Measurements from ENCODE around the gene HNRNPC. TPM values are rescaled to one million over a fixed set of nuclear protein-coding genes. Genes with fewer than 3 reads are reported as not detected.
"Not testable (repeated sequence)": the region's sequence is repeated elsewhere in the genome, so short reads cannot be mapped to it uniquely, and the experiment has no call there.

HNRNPC gene
- total RNA-seq, 1 donor from 2014 or later = 958 TPM

DNA sequence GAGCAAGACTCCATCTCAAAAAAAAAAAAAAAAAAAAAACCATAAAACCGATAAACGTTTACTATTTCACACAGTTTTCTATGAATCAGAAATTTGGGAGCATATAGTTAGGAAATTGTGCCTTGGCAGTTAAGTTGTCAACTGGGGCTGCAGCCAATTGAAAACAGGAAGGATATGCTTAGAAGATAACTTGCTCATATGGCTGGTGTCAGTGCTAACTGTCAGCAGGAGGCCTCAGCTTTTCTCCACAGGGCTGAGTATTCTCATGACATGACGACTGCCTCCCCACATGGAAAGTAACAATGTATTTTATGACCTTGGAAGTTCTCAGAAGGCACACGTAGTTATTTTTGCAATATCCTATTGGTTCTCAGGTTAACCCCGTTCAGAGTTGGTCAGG lies 83.8 kb downstream of the HNRNPC start:
- peaks cover 4% of the 10 kb centered on the region for H3K27me3 Mint-ChIP-seq (ENCODE audit: insufficient read depth)
- H3K9me3 Mint-ChIP-seq = no peaks in the 10 kb centered on the region
- no peaks in the 10 kb centered on the region for H3K36me3 Mint-ChIP-seq (ENCODE audit: low read depth)
- H3K27ac Mint-ChIP-seq = peak overlapping the region; percentile 43
- no peaks in the 10 kb centered on the region for H3K4me1 Mint-ChIP-seq (ENCODE audit: low read depth)
- no peak for DNase-seq (ENCODE audit: low spot score)
- no peak overlapping the region for H3K4me3 Mint-ChIP-seq
- intact Hi-C loops (cut with micrococcal nuclease) = no loop called here

DNA sequence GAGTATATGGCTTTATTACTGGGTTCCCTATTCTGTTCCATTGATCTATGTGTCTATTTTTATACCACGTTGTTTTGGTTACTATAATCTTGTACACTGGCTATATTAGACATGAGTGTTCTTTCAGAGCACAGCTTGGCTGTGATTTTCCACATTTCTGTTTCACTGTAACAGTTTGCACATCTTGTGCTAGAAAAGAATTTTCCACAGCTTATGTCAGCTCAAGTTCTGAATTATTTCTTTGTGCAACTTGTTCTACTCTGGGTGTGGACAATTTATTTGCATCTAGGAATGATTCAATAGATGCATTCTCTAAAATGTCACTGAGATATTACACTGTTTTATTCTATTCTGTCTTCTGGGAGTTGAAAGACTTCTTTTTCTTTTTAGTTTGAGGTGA lies 85.0 kb downstream of the HNRNPC start:
- intact Hi-C loops (cut with micrococcal nuclease) = no loop called here
- H3K4me3 Mint-ChIP-seq = no peak overlapping the region
- no peaks in the 10 kb centered on the region for H3K9me3 Mint-ChIP-seq
- H3K27me3 Mint-ChIP-seq (ENCODE audit: insufficient read depth) = peaks cover 8% of the 10 kb centered on the region
- no peaks in the 10 kb centered on the region for H3K36me3 Mint-ChIP-seq (ENCODE audit: low read depth)
- H3K4me1 Mint-ChIP-seq (ENCODE audit: low read depth) = no peaks in the 10 kb centered on the region
- DNase-seq (ENCODE audit: low spot score) = no peak
- no peak overlapping the region for H3K27ac Mint-ChIP-seq

DNA sequence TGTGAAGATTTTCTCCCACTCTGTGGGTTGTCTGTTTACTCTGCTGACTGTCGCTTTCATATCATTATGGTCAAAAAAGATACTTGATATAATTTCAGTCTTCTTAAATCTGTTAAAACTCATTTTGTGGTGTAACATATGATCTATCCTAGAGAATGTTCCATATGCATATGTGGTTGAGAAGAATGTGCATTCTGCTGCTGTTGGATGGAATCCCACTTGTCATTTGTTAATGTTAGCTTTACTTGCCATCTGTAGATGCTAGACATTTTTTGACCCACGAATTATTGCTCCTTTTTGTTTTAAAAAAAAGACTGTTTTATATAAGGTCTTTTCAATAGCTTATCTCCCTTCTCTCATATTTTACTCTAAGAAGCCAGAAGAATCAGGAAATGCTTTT lies 87.1 kb downstream of the HNRNPC start:
- no peak overlapping the region for H3K27ac Mint-ChIP-seq
- peaks cover 10% of the 10 kb centered on the region for H3K27me3 Mint-ChIP-seq (ENCODE audit: insufficient read depth)
- intact Hi-C loops (cut with micrococcal nuclease) = no loop called here
- H3K36me3 Mint-ChIP-seq (ENCODE audit: low read depth) = no peaks in the 10 kb centered on the region
- no peaks in the 10 kb centered on the region for H3K9me3 Mint-ChIP-seq
- no peak overlapping the region for H3K4me3 Mint-ChIP-seq
- no peak for DNase-seq (ENCODE audit: low spot score)
- H3K4me1 Mint-ChIP-seq (ENCODE audit: low read depth) = no peaks in the 10 kb centered on the region

DNA sequence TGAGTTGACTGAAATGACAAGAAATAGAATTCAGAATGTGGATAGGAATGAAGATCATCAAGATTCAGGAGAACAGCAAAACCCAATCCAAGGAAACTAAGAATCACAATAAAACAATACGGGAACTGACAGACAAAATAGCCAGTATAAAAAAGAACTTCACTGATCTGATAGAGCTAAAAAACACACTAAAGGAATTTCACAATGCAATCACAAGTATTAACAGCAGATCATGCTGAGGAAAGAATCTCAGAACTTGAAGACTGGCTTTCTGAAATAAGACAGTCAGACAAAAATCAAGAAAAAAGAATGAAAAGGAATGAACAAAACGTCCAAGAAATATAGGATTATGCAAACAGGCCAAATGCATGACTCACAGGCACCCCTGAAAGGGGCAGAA lies 98.1 kb downstream of the HNRNPC start:
- H3K9me3 Mint-ChIP-seq = no peaks in the 10 kb centered on the region
- DNase-seq (ENCODE audit: low spot score) = no peak
- no peaks in the 10 kb centered on the region for H3K36me3 Mint-ChIP-seq (ENCODE audit: low read depth)
- intact Hi-C loops (cut with micrococcal nuclease) = no loop called here
- no peak overlapping the region for H3K4me3 Mint-ChIP-seq
- no peak overlapping the region for H3K27ac Mint-ChIP-seq
- H3K4me1 Mint-ChIP-seq (ENCODE audit: low read depth) = no peaks in the 10 kb centered on the region
- peaks cover 40% of the 10 kb centered on the region for H3K27me3 Mint-ChIP-seq (ENCODE audit: insufficient read depth)

DNA sequence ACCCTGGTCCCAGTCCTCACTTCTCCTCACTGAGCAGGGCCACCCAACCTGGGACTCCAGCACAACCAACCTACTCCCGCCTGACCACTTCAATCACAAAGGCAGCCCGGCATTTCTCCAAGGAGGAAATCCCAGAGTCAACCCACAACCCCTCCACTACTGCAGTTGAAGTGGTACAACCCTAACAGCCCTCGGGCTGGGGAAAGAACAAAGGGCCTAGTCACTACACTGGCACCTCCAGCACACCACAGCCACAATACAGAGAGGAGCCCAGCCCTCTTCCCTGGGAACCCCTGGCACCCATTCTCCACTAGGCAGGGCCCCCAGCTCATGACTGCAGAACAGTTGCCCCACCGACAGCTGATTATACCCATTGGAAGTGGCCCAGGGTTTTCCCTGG lies 99.7 kb downstream of the HNRNPC start:
- no peaks in the 10 kb centered on the region for H3K36me3 Mint-ChIP-seq (ENCODE audit: low read depth)
- intact Hi-C loops (cut with micrococcal nuclease) = no loop called here
- H3K4me3 Mint-ChIP-seq = no peak overlapping the region
- no peaks in the 10 kb centered on the region for H3K4me1 Mint-ChIP-seq (ENCODE audit: low read depth)
- H3K9me3 Mint-ChIP-seq = no peaks in the 10 kb centered on the region
- peaks cover 40% of the 10 kb centered on the region for H3K27me3 Mint-ChIP-seq (ENCODE audit: insufficient read depth)
- no peak for DNase-seq (ENCODE audit: low spot score)
- H3K27ac Mint-ChIP-seq = no peak overlapping the region

DNA sequence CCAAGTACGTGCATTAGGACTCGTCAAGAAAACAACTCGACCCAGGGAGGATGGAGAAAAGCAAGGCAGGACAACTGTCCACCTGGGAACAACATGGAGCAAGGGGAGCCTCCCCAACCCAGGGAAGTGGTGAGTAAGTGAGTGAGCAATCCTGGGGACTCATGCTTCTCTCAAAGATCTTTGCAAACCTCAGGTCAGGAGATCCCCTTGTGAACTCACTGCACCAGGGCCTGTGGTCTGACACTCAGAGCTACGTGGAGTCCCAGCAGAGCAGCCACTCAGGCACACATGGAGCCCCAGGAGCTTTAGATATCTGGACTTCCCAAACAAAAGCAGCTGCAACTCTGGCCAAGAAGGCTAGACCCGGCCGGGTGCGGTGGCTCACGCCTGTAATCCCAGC lies 101.2 kb downstream of the HNRNPC start:
- DNase-seq (ENCODE audit: low spot score) = no peak
- Mint-ChIP-seq H3K4me1 (ENCODE audit: low read depth) (no peaks in the 10 kb centered on the region), H3K4me3 (no peak overlapping the region), H3K27me3 (ENCODE audit: insufficient read depth) (peaks cover 33% of the 10 kb centered on the region), H3K9me3 (no peaks in the 10 kb centered on the region), H3K36me3 (ENCODE audit: low read depth) (no peaks in the 10 kb centered on the region), H3K27ac (no peak overlapping the region)
- intact Hi-C loops (cut with micrococcal nuclease) = no loop called here

DNA sequence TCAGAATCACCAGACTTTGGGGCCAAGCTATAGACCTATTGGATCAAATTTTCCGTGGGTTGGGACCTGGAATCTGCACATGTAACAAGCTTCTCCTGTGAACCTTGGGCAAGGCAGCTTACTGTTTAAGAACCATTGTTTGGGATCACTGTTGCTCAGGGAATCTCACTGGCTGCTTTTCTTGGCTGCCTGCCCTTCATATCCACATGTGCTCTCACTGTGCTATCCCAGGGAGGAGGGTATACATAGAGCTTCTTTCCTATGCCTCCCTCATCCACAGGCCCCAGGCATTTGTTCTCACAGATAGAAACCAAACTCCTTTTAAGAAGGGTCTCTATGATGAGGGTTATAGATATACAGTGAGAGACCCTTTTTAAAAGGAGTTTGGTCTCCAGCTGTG lies 103.6 kb downstream of the HNRNPC start:
- H3K9me3 Mint-ChIP-seq; H3K36me3 Mint-ChIP-seq (ENCODE audit: low read depth); intact Hi-C loops (cut with micrococcal nuclease): not testable (repeated sequence)

DNA sequence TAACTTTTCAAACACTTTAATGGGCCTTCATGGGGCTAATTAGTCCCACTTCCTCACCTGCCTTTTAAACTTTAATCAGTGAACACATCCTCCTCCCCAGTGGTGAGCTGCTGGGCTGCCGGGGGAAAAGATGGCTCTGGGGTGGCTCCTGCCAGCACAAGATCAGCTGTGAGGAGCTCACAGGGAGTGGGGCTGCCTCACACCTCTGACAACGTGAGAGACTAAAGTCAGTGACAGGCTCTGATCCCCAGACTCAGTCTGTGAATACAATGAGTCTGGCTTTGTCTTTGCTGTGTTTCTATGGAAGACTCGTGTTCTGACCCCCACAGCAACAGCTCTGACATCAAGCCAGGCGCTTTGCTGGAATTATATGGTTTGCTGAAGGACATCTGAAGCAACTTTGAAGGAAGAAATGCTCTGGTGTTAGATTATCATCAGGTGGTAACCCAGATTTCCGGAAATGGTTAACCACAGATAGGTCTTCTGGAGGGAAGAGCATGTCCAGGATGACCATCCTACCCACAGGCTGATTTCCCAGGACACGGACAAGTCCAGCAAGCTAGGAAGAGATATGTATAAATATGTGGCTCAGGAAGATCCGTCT lies 104.1 kb downstream of the HNRNPC start:
- H3K36me3 Mint-ChIP-seq (ENCODE audit: low read depth); DNase-seq (ENCODE audit: low spot score); H3K9me3 Mint-ChIP-seq; H3K4me3 Mint-ChIP-seq; intact Hi-C loops (cut with micrococcal nuclease); H3K4me1 Mint-ChIP-seq (ENCODE audit: low read depth); H3K27ac Mint-ChIP-seq: not testable (repeated sequence)
- H3K27me3 Mint-ChIP-seq (ENCODE audit: insufficient read depth) = peaks cover 32% of the 10 kb centered on the region

More for the DNA sequence above, 103.6 kb downstream of the HNRNPC start:
- DNase-seq (ENCODE audit: low spot score); H3K27ac Mint-ChIP-seq; H3K4me1 Mint-ChIP-seq (ENCODE audit: low read depth); H3K4me3 Mint-ChIP-seq: not testable (repeated sequence)
- H3K27me3 Mint-ChIP-seq (ENCODE audit: insufficient read depth) = peaks cover 29% of the 10 kb centered on the region

DNA sequence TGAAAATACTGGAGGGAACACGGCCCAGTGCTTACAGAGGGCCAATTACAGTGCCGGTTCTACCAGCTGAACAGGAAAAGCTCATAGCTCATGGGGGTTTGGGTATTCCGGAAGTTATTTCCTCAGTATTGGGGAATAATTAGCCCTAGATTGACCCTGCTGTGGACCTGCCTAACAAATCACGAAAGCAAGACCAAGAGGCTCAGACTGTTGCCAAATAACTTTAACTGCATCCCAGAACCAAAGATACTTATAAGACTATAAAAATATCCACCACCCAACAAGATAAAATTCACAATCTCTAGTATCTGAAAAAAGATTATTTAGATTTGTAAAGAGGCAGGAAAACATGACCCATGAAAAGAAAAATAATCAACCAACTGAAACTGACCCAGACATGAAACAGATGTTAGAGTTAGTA lies 105.4 kb downstream of the HNRNPC start:
- Mint-ChIP-seq H3K27ac (no peak overlapping the region), H3K4me1 (ENCODE audit: low read depth) (no peaks in the 10 kb centered on the region), H3K9me3 (no peaks in the 10 kb centered on the region), H3K36me3 (ENCODE audit: low read depth) (no peaks in the 10 kb centered on the region), H3K27me3 (ENCODE audit: insufficient read depth) (peaks cover 32% of the 10 kb centered on the region), H3K4me3 (no peak overlapping the region)
- DNase-seq (ENCODE audit: low spot score) = no peak
- intact Hi-C loops (cut with micrococcal nuclease) = no loop called here

DNA sequence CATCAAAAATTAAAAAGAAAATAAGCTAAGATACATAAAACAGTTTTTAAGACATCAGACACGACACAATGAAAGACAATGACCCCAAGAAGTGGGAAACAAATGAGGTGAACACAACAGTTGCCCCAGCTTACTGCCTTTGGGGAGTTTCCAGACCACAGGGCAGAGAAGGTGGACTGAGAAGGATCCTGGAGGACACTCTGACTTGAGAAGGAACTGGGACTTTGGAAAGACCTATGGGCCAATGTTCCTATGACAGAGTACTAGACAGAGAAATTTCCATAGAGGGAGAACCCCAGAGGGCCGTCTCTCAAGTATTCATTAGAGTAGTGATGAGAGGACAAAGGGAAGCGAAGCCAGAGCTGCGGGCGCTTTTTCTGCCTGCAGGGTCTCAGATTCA lies 107.2 kb downstream of the HNRNPC start:
- H3K4me1 Mint-ChIP-seq (ENCODE audit: low read depth) = no peaks in the 10 kb centered on the region
- no peak overlapping the region for H3K4me3 Mint-ChIP-seq
- H3K27me3 Mint-ChIP-seq (ENCODE audit: insufficient read depth) = peaks cover 31% of the 10 kb centered on the region
- no peaks in the 10 kb centered on the region for H3K9me3 Mint-ChIP-seq
- no peak for DNase-seq (ENCODE audit: low spot score)
- intact Hi-C loops (cut with micrococcal nuclease) = no loop called here
- H3K27ac Mint-ChIP-seq = no peak overlapping the region
- no peaks in the 10 kb centered on the region for H3K36me3 Mint-ChIP-seq (ENCODE audit: low read depth)

DNA sequence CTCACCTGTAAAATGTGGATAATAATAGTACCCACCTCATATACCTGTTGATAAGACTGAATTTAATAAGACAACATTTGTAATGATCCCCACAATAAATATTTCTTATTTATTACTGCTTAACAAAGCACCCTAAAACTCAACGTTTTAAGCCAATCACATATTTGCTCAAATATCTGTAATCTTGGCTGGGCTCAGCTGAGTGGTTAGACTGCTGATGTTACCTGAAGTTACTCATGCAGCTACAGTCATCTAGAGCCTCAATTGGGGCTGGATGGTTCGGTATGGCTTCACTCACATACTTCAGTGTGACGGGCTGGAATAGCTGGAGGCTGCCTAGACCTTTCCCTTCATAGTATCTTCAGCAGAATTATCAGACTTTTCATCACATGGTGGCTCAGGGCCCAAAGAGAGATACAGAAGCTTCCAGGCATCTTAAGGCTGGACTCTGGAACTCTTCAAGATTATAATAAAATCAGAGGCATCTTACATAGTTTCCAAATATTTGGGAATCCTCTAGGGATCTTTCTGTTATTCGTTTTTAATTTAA lies 109.1 kb downstream of the HNRNPC start:
- H3K4me3 Mint-ChIP-seq = no peak overlapping the region
- intact Hi-C loops (cut with micrococcal nuclease) = no loop called here
- no peaks in the 10 kb centered on the region for H3K9me3 Mint-ChIP-seq
- peaks cover 30% of the 10 kb centered on the region for H3K27me3 Mint-ChIP-seq (ENCODE audit: insufficient read depth)
- no peaks in the 10 kb centered on the region for H3K4me1 Mint-ChIP-seq (ENCODE audit: low read depth)
- no peak overlapping the region for H3K27ac Mint-ChIP-seq
- DNase-seq (ENCODE audit: low spot score) = no peak
- no peaks in the 10 kb centered on the region for H3K36me3 Mint-ChIP-seq (ENCODE audit: low read depth)

Other genes with a start within 250 kb of the HNRNPC start
- gene NDRG2, start 244.4 kb downstream of the HNRNPC start, total RNA-seq = 1.5 and 1.6 TPM in 2 replicates
- not detected in 2 replicates for gene TPPP2, start 239.2 kb downstream of the HNRNPC start, total RNA-seq
- gene RNASE13, start 234.6 kb downstream of the HNRNPC start, total RNA-seq = not detected in 2 replicates
- gene RNASE7, start 227.1 kb downstream of the HNRNPC start, total RNA-seq = not detected in 2 replicates
- not detected in 2 replicates for gene RNASE8, start 211.6 kb downstream of the HNRNPC start, total RNA-seq
- not detected in 2 replicates for gene ARHGEF40, start 199.1 kb downstream of the HNRNPC start, total RNA-seq
- gene ZNF219, start 170.8 kb downstream of the HNRNPC start, total RNA-seq = 8.2 and 8.3 TPM in 2 replicates
- not detected in 2 replicates for gene TMEM253, start 168.4 kb downstream of the HNRNPC start, total RNA-seq
- gene OR5AU1, start 113.4 kb downstream of the HNRNPC start, total RNA-seq = not detected in 2 replicates
- gene RPGRIP1, start 10.6 kb upstream of the HNRNPC start, total RNA-seq = not detected in 2 replicates
- gene SUPT16H, start 114.6 kb upstream of the HNRNPC start, total RNA-seq = 162 and 166 TPM in 2 replicates
- 126 and 131 TPM in 2 replicates for gene CHD8, start 186.7 kb upstream of the HNRNPC start, total RNA-seq
- 30.3 and 32.5 TPM in 2 replicates for gene RAB2B, start 207.5 kb upstream of the HNRNPC start, total RNA-seq
- gene TOX4, start 207.8 kb upstream of the HNRNPC start, total RNA-seq = 77.5 and 86.6 TPM in 2 replicates
- gene METTL3, start 241.9 kb upstream of the HNRNPC start, total RNA-seq = 75.1 and 77.7 TPM in 2 replicates